ENCODE measurements around the gene RBBP8NL.

Gene RBBP8NL

DNA sequence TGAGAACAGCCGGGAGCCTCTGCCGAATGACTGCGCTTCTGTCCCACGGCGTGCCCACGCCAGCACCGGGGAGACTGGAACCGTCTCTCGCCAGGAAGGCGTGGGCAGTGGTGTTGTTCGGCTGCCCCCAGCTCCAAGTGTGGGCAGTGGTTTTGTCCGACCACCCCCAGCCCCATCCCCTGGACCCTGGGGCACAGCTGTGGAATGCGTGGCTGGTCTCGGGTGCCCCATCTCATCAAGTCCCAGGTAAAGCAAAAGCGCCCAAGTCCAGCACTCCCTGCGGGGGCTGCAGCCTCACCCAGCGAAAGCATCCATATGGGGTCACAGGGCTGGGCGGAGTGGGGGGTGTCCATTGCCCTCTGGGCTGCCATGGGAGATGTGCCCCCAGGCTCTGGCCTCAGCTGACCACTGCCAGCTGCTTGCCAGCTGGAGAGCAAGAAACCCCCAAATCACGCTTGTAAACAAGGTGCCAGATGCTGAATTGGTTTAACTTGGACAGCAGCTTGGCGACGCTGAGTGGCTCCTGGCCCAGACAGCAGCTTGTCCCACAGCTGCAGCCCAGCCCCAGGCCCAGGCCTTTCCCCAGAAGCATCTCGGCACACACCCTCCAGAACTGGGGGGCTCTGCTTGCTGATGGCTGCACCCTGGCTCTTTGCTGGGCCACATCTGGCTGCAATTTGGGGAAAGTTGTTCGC lies 24.7 kb downstream of the RBBP8NL start:
- ChIA-PET CTCF (interaction anchor here (1.3 to 1.6 kb wide), 3 partner anchors 16 to 102 kb away, joined by 3 to 6 read pairs (median 5); partner anchors contain the start of gene RPS21), POLR2A (no interaction called here)
- H3K4me3 ChIP-seq (ENCODE audit: low read depth, low read length), result no peak overlapping the region
- TF ChIP-seq, protein P1, sequence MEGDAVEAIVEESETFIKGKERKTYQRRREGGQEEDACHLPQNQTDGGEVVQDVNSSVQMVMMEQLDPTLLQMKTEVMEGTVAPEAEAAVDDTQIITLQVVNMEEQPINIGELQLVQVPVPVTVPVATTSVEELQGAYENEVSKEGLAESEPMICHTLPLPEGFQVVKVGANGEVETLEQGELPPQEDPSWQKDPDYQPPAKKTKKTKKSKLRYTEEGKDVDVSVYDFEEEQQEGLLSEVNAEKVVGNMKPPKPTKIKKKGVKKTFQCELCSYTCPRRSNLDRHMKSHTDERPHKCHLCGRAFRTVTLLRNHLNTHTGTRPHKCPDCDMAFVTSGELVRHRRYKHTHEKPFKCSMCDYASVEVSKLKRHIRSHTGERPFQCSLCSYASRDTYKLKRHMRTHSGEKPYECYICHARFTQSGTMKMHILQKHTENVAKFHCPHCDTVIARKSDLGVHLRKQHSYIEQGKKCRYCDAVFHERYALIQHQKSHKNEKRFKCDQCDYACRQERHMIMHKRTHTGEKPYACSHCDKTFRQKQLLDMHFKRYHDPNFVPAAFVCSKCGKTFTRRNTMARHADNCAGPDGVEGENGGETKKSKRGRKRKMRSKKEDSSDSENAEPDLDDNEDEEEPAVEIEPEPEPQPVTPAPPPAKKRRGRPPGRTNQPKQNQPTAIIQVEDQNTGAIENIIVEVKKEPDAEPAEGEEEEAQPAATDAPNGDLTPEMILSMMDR (IDR thresholded peaks at IDR 0.05; ENCODE audit: insufficient read depth, low read length, missing control alignments), result no peak
- DNase-seq (ENCODE audit: low read depth, low spot score), result no peak

DNA sequence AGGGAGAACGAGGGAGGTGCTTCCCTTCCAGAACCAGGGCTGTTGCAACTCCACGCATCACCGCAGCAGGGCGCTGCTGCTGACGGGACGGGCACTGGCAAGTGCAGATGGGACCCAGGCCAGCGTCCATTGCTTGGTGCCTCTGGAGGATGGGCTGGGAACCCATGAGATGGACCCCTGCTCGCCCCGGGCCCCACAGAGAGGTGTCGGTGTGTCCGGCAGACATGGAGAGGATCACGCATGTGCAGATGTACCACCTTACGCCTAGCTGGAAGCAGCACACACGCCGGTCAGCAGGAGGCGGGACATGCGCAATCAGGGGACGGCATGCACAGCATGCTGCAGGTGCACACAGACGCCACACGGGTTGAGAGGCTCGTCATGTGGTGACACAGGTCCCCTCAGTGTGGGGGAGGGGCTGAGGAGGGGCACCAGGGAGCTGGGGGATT lies 26.0 kb downstream of the RBBP8NL start:
- no peak overlapping the region for H3K4me3 ChIP-seq (ENCODE audit: low read depth, low read length)
- DNase-seq (ENCODE audit: low read depth, low spot score), result no peak
- TF ChIP-seq, protein P1 (IDR thresholded peaks at IDR 0.05; ENCODE audit: insufficient read depth, low read length, missing control alignments), result no peak
- ChIA-PET POLR2A (no interaction called here), CTCF (interaction anchor here (1.4 to 1.6 kb wide), 2 partner anchors 15 to 16 kb away, joined by 3 to 6 read pairs; partner anchors contain the start of gene RPS21)

DNA sequence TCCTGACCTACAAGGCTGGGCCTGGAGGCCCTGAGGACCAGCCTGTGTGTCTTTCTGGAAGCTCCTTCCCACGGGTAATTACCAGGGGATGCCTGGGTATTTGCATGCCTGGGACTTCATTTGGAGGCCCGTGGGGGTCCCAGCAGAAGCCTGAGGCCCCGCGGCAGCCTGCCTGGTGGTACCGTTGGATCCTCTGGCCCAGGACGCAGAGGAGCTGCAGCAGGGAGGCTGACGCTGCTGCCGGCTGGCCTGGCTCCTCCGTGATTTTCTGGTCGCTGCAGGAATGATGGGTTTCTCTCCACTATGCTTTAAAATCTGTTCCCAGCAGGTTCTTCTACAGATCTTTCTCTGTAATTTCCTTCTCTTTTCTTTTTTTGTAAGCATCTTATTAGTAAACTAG lies 26.8 kb downstream of the RBBP8NL start:
- POLR2A ChIA-PET, result interaction anchor here (1.2 kb wide), 1 partner anchor 9 kb away, joined by 6 read pairs; no protein-coding TSS in a partner anchor
- TF ChIP-seq, protein P1 (IDR thresholded peaks at IDR 0.05; ENCODE audit: insufficient read depth, low read length, missing control alignments), result no peak
- CTCF ChIA-PET, result interaction anchor here (1.0 to 1.4 kb wide), 2 partner anchors 15 to 99 kb away, joined by 3 read pairs; no protein-coding TSS in a partner anchor
- DNase-seq (ENCODE audit: low read depth, low spot score), result no peak
- H3K4me3 ChIP-seq (ENCODE audit: low read depth, low read length), result no peak overlapping the region

DNA sequence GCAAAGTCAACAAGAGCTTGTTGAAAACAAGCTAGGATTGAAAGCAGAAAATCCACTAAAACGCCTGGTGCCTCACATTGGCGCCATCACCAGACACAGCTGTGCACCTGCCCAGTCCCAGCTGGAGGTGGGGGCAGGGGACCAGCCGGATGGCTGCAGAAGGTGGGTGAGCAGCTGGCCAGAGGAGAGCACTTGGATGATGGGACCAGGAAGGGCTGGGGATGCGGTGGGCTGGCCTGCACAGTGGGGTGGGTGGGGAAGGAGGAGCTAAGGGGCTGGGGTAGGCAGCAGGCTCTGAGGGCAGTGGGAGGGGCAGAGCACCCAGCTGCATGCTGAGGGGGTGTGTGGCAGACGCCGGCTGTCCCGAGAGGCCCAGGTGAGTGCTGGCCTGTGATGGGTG lies 27.3 kb downstream of the RBBP8NL start:
- CTCF ChIA-PET, result interaction anchor here (0.9 to 1.4 kb wide), 3 partner anchors 15 to 217 kb away, joined by 3 read pairs; no protein-coding TSS in a partner anchor
- TF ChIP-seq, protein P1 (IDR thresholded peaks at IDR 0.05; ENCODE audit: insufficient read depth, low read length, missing control alignments), result no peak
- DNase-seq (ENCODE audit: low read depth, low spot score), result no peak
- POLR2A ChIA-PET, result interaction anchor here (1.2 kb wide), 1 partner anchor 8 kb away, joined by 6 read pairs; no protein-coding TSS in a partner anchor
- H3K4me3 ChIP-seq (ENCODE audit: low read depth, low read length), result no peak overlapping the region

DNA sequence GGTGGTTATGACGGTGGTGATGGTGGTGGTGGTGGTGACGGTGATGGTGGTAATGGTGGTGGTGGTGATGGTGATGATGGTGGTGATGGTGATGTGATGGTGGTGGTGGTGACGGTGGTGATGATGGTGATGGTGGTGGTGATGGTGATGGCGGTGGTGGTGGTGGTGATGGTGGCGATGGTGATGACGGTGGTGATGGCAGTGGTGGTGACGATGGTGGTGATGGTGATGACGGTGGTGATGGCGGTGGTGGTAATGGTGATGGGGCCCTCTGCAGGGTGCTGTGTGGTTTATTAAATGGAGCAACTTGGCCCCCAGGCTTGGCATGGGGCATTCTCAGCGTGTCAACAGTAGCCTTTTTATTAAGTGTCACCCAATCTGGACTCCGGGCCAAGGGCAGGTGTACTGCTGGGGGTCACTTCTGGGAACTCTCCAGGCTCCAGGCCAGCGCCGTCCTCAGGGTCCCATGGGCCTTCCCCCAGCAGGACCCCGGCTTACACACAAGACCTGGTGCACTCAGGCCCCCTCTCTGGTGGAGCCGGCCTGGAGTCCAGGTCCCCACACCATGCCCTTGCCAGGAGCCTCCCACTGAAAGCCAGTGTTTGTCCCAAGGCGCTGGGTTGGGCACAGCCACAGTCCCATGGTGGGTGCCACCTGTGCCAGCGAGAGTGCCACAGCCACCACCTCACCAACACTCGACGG lies 29.1 kb downstream of the RBBP8NL start:
- ChIA-PET CTCF (no interaction called here), POLR2A (no interaction called here)
- H3K4me3 ChIP-seq (ENCODE audit: low read depth, low read length), result no peak overlapping the region
- no peak for DNase-seq (ENCODE audit: low read depth, low spot score)
- TF ChIP-seq, protein P1 (IDR thresholded peaks at IDR 0.05; ENCODE audit: insufficient read depth, low read length, missing control alignments), result no peak
